PC-3 (cell line): ENCODE measurements around the gene ELAVL3. TPM values are rescaled to one million over a fixed set of nuclear protein-coding genes. Genes with fewer than 3 reads are reported as not detected.

Source experiments
- ATAC-seq: fragments of 200-7000 bp; cut with Tn5 transposase; 2 replicates; pipeline ENCODE4 v1.9.1; 2020; ENCODE audit warnings: mild to moderate bottlenecking, moderate library complexity
- BruUV-seq: library from RNA; stranded (reverse); fragments of 400-500 nt; replicated peaks from 2 replicates; lab custom pipeline; 2021; lab: Mats Ljungman, UMichigan
- CTCF ChIA-PET: fragments of 300-600 bp; sonication (Branson Sonifier 250); formaldehyde crosslinking; loops from one replicate; lab custom pipeline; 2022; ENCODE audit warnings: antibody characterized with exemption; lab: Charles Lee
- POLR2A ChIA-PET: fragments of 300-600 bp; sonication (Branson Sonifier 250); formaldehyde crosslinking; loops from one replicate; lab custom pipeline; 2022; ENCODE audit warnings: antibody characterized with exemption; ENCODE audit not compliant: unreplicated experiment; lab: Charles Lee
- DNase-seq: peaks from one replicate; pipeline ENCODE4 v3.0.0-alpha.2; 2015
- H2AFZ ChIP-seq: fragments of 300-600 bp; sonication (generic); 2 replicates; pipeline ENCODE4 v1.6.0; 2016; ENCODE audit warnings: antibody characterized with exemption, low read length
- H3F3A ChIP-seq: fragments of 300-600 bp; sonication (generic); one replicate; pipeline ENCODE4 v1.6.0; 2017; ENCODE audit warnings: antibody characterized with exemption, low read length, control low read depth, mild to moderate bottlenecking; ENCODE audit not compliant: unreplicated experiment
- H3K27ac ChIP-seq: fragments of 300-600 bp; sonication (generic); 2 replicates; pipeline ENCODE4 v1.5.1; 2016; ENCODE audit warnings: mild to moderate bottlenecking, low read length
- H3K27me3 ChIP-seq: fragments of 300-600 bp; sonication (generic); 2 replicates; pipeline ENCODE4 v1.6.1; 2016; ENCODE audit warnings: low read length, mixed read lengths
- H3K36me3 ChIP-seq: fragments of 300-600 bp; sonication (generic); 2 replicates; pipeline ENCODE4 v1.6.1; 2016; ENCODE audit warnings: low read depth, mixed run types, low read length, mixed read lengths
- H3K4me1 ChIP-seq: fragments of 300-600 bp; sonication (generic); 2 replicates; pipeline ENCODE4 v1.5.1; 2016; ENCODE audit warnings: low read length; ENCODE audit not compliant: insufficient read depth
- H3K4me2 ChIP-seq: fragments of 300-600 bp; sonication (generic); 2 replicates; pipeline ENCODE4 v1.6.0; 2016; ENCODE audit warnings: low read length
- H3K4me3 ChIP-seq: fragments of 300-600 bp; sonication (generic); 2 replicates; pipeline ENCODE4 v1.5.1; 2016; ENCODE audit warnings: mild to moderate bottlenecking, low read length, mixed read lengths
- H3K79me2 ChIP-seq: fragments of 300-600 bp; sonication (generic); 2 replicates; pipeline ENCODE4 v1.6.1; 2017; ENCODE audit warnings: low read length, mixed read lengths
- H3K9ac ChIP-seq: fragments of 300-600 bp; sonication (generic); 2 replicates; pipeline ENCODE4 v1.6.0; 2016; ENCODE audit warnings: mild to moderate bottlenecking, low read length
- H3K9me2 ChIP-seq: fragments of 300-600 bp; sonication (generic); replicated peaks from 2 replicates; pipeline ENCODE4 v1.6.1; 2016; ENCODE audit warnings: mixed run types, low read length, mixed read lengths
- H3K9me3 ChIP-seq: fragments of 300-600 bp; sonication (generic); 2 replicates; pipeline ENCODE4 v1.6.1; 2016; ENCODE audit warnings: low read length, mixed read lengths
- H4K20me1 ChIP-seq: fragments of 300-600 bp; sonication (generic); 2 replicates; pipeline ENCODE4 v1.6.1; 2016; ENCODE audit warnings: low read length, mixed read lengths
- CTCF ChIP-seq: fragments of 300-600 bp; sonication (generic); conservative IDR thresholded peaks from 2 replicates; pipeline ENCODE4 v1.5.1; 2017; ENCODE audit warnings: antibody characterized with exemption, low read depth, mild to moderate bottlenecking, low read length
- EZH2 ChIP-seq: fragments of 300-600 bp; sonication (generic); IDR thresholded peaks from one replicate; pipeline ENCODE4 v1.6.1; 2017; ENCODE audit warnings: antibody characterized with exemption, mild to moderate bottlenecking, low read length; ENCODE audit not compliant: unreplicated experiment
- EZH2phosphoT487 ChIP-seq: fragments of 300-600 bp; sonication (generic); IDR thresholded peaks from 2 replicates; pipeline ENCODE4 v1.6.1; 2018; ENCODE audit warnings: mild to moderate bottlenecking, antibody characterized with exemption, low read length, borderline replicate concordance
- intact Hi-C: fragments of 100-400 bp; cut with micrococcal nuclease; formaldehyde crosslinking; loops from 2 replicates; pipeline ENCODE4 v1.9.0; 2023
- microRNA-seq: library from miRNA; unstranded; fragments of <30 nt; microRNA quantifications from one replicate; pipeline ENCODE4 v1.1.0, GENCODE V29; 2020; ENCODE audit not compliant: unreplicated experiment
- total RNA-seq: library from RNA; depleted of rRNA; stranded (reverse); fragments of >200 nt; gene quantifications from 2 replicates; pipeline ENCODE4 v1.2.3, GENCODE V29; 2014; rRNA removed

Gene ELAVL3
- total RNA-seq, 1 experiment from 2014 or later, result not detected

GRCh38 chr19:11404588-11405222 is 76.1 kb downstream of the ELAVL3 start:
- H3K36me3 ChIP-seq, result no peaks in the 10 kb centered on the region; the same call in 1 of the 2 replicates
- no peak overlapping the region for H3K27ac ChIP-seq
- no peak overlapping the region for H3K9ac ChIP-seq
- no peaks in the 10 kb centered on the region for H4K20me1 ChIP-seq
- H3K9me2 ChIP-seq, result no peaks in the 10 kb centered on the region
- H3K4me2 ChIP-seq, result no peak overlapping the region
- TF ChIP-seq EZH2phosphoT487 (no peak), CTCF (no peak), EZH2 (no peak)
- ATAC-seq, result no peak
- ChIA-PET CTCF (no interaction called here), POLR2A (no interaction called here)
- no peak for DNase-seq
- H3K4me3 ChIP-seq, result no peak overlapping the region
- no peak overlapping the region for H2AFZ ChIP-seq
- H3K9me3 ChIP-seq, result no peaks in the 10 kb centered on the region
- no TSS peak for BruUV-seq
- H3K27me3 ChIP-seq, result no peaks in the 10 kb centered on the region
- intact Hi-C loops, result no loop called here
- no peaks in the 10 kb centered on the region for H3K4me1 ChIP-seq
- no peaks in the 10 kb centered on the region for H3K79me2 ChIP-seq
- no peaks in the 10 kb centered on the region for H3F3A ChIP-seq

GRCh38 chr19:11401808-11402543 is 78.9 kb downstream of the ELAVL3 start:
- ChIA-PET POLR2A (no interaction called here), CTCF (interaction anchor here (0.5 kb wide), 1 partner anchor 24 kb away, joined by 3 read pairs; no protein-coding TSS in a partner anchor)
- intact Hi-C loops, result no loop called here
- Histone ChIP-seq H3K36me3 (no peaks in the 10 kb centered on the region; the same call in 1 of the 2 replicates), H3K4me1 (no peaks in the 10 kb centered on the region), H3K4me3 (no peak overlapping the region), H3K9ac (no peak overlapping the region), H3K9me3 (no peaks in the 10 kb centered on the region), H3F3A (no peaks in the 10 kb centered on the region), H3K4me2 (no peak overlapping the region), H3K27ac (no peak overlapping the region), H2AFZ (no peak overlapping the region), H3K9me2 (no peaks in the 10 kb centered on the region), H3K27me3 (no peaks in the 10 kb centered on the region), H3K79me2 (no peaks in the 10 kb centered on the region), H4K20me1 (no peaks in the 10 kb centered on the region)
- ATAC-seq (no peak), DNase-seq (no peak)
- TF ChIP-seq CTCF (no peak), EZH2phosphoT487 (no peak), EZH2 (no peak)
- no TSS peak for BruUV-seq

Small RNA genes within 50 kb of the gene (microRNA-seq; reads per million reads assigned to microRNA genes)
- gene MIR7974, result 1.0 reads per million

Other genes starting within 250 kb of the ELAVL3 start
- not detected in 2 replicates for gene ANGPTL8, start 241.4 kb downstream of the ELAVL3 start, total RNA-seq
- gene DOCK6, start 218.5 kb downstream of the ELAVL3 start, total RNA-seq, result 28.0 and 29.4 TPM in 2 replicates
- not detected in 2 replicates for gene TSPAN16, start 184.9 kb downstream of the ELAVL3 start, total RNA-seq
- 34.4 and 37.9 TPM in 2 replicates for gene RAB3D, start 141.4 kb downstream of the ELAVL3 start, total RNA-seq
- gene TMEM205, start 134.8 kb downstream of the ELAVL3 start, total RNA-seq, result 202 and 224 TPM in 2 replicates
- 10.3 and 14.5 TPM in 2 replicates for gene CCDC159, start 134.5 kb downstream of the ELAVL3 start, total RNA-seq
- gene PLPPR2, start 125.6 kb downstream of the ELAVL3 start, total RNA-seq, result 38.0 and 51.2 TPM in 2 replicates
- gene SWSAP1, start 106.4 kb downstream of the ELAVL3 start, total RNA-seq, result 5.2 and 6.1 TPM in 2 replicates
- gene EPOR, start 96.7 kb downstream of the ELAVL3 start, total RNA-seq, result 23.0 and 23.2 TPM in 2 replicates
- gene RGL3, start 61.7 kb downstream of the ELAVL3 start, total RNA-seq, result 23.5 and 24.2 TPM in 2 replicates
- gene ODAD3, start 45.9 kb downstream of the ELAVL3 start, total RNA-seq, result 0.52 and 3.9 TPM in 2 replicates
- 222 and 266 TPM in 2 replicates for gene PRKCSH, start 45.4 kb downstream of the ELAVL3 start, total RNA-seq
- 14.2 and 16.2 TPM in 2 replicates for gene ZNF653, start 24.8 kb upstream of the ELAVL3 start, total RNA-seq
- gene ECSIT, start 48.1 kb upstream of the ELAVL3 start, total RNA-seq, result 126 and 156 TPM in 2 replicates
- gene CNN1, start 57.8 kb upstream of the ELAVL3 start, total RNA-seq, result 0.77 TPM in 1 of 2 replicates, not detected in the other
- gene ELOF1, start 78.2 kb upstream of the ELAVL3 start, total RNA-seq, result 91.9 and 105 TPM in 2 replicates
- gene ACP5, start 96.6 kb upstream of the ELAVL3 start, total RNA-seq, result not detected in 2 replicates
- gene ZNF627, start 116.4 kb upstream of the ELAVL3 start, total RNA-seq, result 8.5 and 14.2 TPM in 2 replicates